H1 (cell line): ENCODE results near the gene NDEL1. TPM values are rescaled to one million over a fixed set of nuclear protein-coding genes. Genes with fewer than 3 reads are reported as not detected.

ENCODE experiments used
- RNF2 ChIP-seq: fragments of 200-900, 300-1000 bp; sonication (generic); IDR thresholded peaks from 2 replicates; pipeline ENCODE4 v1.7.1; 2016; ENCODE audit warnings: borderline replicate concordance, low read depth, mild to moderate bottlenecking, antibody characterized with exemption, low read length; ENCODE audit not compliant: poor library complexity, severe bottlenecking; ENCODE audit errors: missing control alignments
- polyA plus RNA-seq, 7 experiments: library from polyadenylated mRNA; depleted of rRNA in 3 of 7; stranded (reverse) in 5 of 7; unstranded in 2 of 7; fragments of >200 nt in 5 of 7; fragments of 200-250 nt in 2 of 7; gene quantifications; 1 replicate in 5 of 7; 2 replicates in 1 of 7; 4 replicates in 1 of 7; pipeline versions ENCODE4 v1.2.1 to v1.2.3, GENCODE V29; 2011 to 2013; ENCODE audit warnings: missing spikeins in 2 of 7, mixed read lengths in 2 of 7
- total RNA-seq: library from RNA; stranded (reverse); fragmentation: NEBNext Ultra II Directional; extraction: Animal tissue kit (Norgen Biotek cat#: 25700); gene quantifications from 2 replicates; pipeline ENCODE4 v1.2.1, GENCODE V29; 2021

The NDEL1 gene
- total and polyA plus RNA-seq, 2 of the 8 experiments (the other 6 are each of a cell fraction or from before 2014, with no cell fraction given), result 31.1 to 32.9 TPM

- TF ChIP-seq RNF2, result no peak
Observed at GRCh38 chr17:8479431-8479947, 43.8 kb downstream of the NDEL1 start (continued).
